ENCODE results near the gene UBR2. TPM values are rescaled to one million over a fixed set of nuclear protein-coding genes. Genes with fewer than 3 reads are reported as not detected.

UBR2 gene
- total and polyA plus RNA-seq, 2 experiments from 2014 or later = 10.9 to 22.6 TPM

DNA sequence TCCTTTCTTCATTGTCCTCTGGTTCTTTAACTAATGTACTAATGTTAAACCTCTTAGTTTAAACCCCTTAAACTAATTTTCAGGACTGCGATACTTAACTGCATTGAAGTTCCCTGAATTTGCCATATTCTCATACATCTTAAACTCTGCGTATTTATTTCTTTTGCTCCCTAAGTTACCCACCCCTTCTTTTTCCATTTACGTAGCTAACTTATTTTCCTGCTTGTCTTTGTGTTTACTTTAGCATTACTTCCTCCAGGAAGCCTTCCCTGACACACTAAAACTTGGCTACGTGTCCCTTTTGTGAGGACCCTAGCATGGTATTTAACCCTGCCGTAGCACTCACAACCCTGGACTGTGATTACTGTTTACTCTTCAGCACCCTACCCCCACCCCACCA lies 79.0 kb downstream of the UBR2 start:
- Histone ChIP-seq H3K4me1 (ENCODE audit: low read depth) (no peaks in the 10 kb centered on the region), H3K27ac (no peak overlapping the region), H3K36me3 (peaks cover 66% of the 10 kb centered on the region), H3K9me3 (ENCODE audit: low read depth) (no peaks in the 10 kb centered on the region), H3K4me3 (no peak overlapping the region), H3K27me3 (no peaks in the 10 kb centered on the region)
- no peak for DNase-seq (ENCODE audit: low read depth in 1 of 2, low spot score in 1 of 2)
- TF ChIP-seq, protein P1, sequence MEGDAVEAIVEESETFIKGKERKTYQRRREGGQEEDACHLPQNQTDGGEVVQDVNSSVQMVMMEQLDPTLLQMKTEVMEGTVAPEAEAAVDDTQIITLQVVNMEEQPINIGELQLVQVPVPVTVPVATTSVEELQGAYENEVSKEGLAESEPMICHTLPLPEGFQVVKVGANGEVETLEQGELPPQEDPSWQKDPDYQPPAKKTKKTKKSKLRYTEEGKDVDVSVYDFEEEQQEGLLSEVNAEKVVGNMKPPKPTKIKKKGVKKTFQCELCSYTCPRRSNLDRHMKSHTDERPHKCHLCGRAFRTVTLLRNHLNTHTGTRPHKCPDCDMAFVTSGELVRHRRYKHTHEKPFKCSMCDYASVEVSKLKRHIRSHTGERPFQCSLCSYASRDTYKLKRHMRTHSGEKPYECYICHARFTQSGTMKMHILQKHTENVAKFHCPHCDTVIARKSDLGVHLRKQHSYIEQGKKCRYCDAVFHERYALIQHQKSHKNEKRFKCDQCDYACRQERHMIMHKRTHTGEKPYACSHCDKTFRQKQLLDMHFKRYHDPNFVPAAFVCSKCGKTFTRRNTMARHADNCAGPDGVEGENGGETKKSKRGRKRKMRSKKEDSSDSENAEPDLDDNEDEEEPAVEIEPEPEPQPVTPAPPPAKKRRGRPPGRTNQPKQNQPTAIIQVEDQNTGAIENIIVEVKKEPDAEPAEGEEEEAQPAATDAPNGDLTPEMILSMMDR (IDR thresholded peaks at IDR 0.05; ENCODE audit: low read depth, low read length) = no peak

DNA sequence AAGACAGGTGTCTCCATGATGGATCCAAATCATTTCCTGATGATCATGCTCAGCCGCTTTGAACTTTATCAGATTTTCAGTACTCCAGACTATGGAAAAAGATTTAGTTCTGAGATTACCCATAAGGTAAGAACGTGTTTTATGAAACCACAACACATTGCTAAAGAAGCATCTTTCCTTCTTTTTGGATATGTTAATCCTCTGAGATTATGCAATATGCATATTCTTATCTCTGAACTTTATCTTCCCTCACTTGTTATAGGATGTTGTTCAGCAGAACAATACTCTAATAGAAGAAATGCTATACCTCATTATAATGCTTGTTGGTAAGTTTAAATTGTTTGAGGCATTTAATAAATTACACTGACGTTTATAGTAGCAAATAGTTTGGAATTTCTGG lies 80.4 kb downstream of the UBR2 start:
- Histone ChIP-seq H3K27ac (no peak overlapping the region), H3K27me3 (no peaks in the 10 kb centered on the region), H3K36me3 (peaks cover 70% of the 10 kb centered on the region), H3K4me1 (ENCODE audit: low read depth) (no peaks in the 10 kb centered on the region), H3K9me3 (ENCODE audit: low read depth) (no peaks in the 10 kb centered on the region), H3K4me3 (no peak overlapping the region)
- no peak for DNase-seq (ENCODE audit: low read depth in 1 of 2, low spot score in 1 of 2)
- TF ChIP-seq, protein P1 (IDR thresholded peaks at IDR 0.05; ENCODE audit: low read depth, low read length) = no peak

DNA sequence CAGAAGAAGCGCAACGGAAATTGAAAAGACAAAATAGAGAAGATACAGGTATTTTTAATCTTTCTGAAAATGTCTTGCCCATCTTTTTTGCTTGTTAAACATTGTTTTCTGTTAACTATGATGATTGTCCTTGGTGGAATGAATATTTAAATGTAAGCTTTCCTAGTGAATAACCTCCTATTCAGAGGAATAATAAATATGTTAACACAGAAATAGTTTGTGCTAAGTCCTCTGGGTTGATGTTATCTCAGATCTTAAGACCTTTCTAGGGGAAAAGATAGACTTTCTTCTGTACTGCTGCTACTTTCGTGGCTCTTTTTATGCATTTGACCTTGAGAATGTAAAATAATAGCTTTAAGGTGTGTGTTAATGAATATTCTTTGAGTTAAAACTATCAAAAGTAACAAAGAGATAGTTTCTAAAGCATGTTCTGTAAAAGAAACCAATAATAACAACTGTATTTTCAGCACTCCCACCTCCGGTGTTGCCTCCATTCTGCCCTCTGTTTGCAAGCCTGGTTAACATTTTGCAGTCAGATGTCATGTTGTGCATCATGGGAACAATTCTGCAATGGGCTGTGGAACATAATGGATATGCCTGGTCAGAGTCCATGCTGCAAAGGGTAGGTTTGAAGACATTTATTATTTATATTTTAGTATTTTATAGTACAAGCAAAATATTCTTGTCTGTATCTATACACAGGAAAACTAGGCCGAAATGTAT lies 88.4 kb downstream of the UBR2 start:
- Histone ChIP-seq H3K27ac (no peak overlapping the region), H3K27me3 (no peaks in the 10 kb centered on the region), H3K4me1 (ENCODE audit: low read depth) (no peaks in the 10 kb centered on the region), H3K36me3 (peaks cover 80% of the 10 kb centered on the region), H3K9me3 (ENCODE audit: low read depth) (no peaks in the 10 kb centered on the region), H3K4me3 (no peak overlapping the region)
- TF ChIP-seq, protein P1 (IDR thresholded peaks at IDR 0.05; ENCODE audit: low read depth, low read length) = no peak
- DNase-seq (ENCODE audit: low read depth in 1 of 2, low spot score in 1 of 2) = no peak

DNA sequence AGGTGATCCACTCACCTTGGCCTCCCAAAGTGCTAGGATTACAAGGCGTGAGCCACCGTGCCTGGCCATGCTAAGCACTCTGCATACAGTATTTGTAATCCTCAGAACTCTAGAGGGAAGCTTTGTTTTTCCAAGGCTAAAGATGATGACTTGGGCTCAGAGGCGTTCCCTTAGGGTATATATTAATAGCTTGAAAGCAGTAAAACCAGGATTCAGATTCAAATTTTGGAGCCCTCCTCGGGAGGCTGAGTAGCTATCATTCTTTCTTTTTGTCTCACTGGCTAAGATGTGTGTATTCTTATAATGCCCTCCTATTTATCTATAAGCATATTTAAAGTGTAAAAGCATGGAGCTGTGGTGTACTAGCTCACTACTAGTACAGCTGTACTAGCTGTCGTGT lies 90.0 kb downstream of the UBR2 start:
- Histone ChIP-seq H3K4me3 (no peak overlapping the region), H3K9me3 (ENCODE audit: low read depth) (no peaks in the 10 kb centered on the region), H3K36me3 (peaks cover 79% of the 10 kb centered on the region), H3K27ac (no peak overlapping the region), H3K4me1 (ENCODE audit: low read depth) (no peaks in the 10 kb centered on the region), H3K27me3 (no peaks in the 10 kb centered on the region)
- DNase-seq (ENCODE audit: low read depth in 1 of 2, low spot score in 1 of 2) = no peak
- TF ChIP-seq, protein P1 (IDR thresholded peaks at IDR 0.05; ENCODE audit: low read depth, low read length) = no peak

DNA sequence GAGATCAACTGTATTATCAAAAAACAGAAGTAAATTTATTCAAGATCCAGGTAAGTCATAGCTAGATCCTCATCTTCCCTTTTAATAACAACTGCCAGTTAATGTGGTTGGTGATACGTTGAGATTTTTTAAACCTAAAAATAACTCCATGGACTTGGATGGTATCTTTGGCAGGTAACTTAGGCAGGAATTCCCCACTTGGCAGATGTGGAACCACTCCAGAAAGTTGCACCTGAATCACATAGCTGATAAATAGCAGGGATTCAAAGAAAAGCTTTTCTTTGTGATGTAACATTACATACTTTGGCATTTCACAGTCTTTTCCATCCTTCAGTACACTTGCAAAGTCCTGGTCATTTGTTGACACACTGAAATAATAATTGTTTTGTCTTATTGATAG lies 96.0 kb downstream of the UBR2 start:
- no peaks in the 10 kb centered on the region for H3K27me3 ChIP-seq
- peak overlapping the region; percentile 5 for H3K27ac ChIP-seq
- H3K4me1 ChIP-seq (ENCODE audit: low read depth) = no peaks in the 10 kb centered on the region
- H3K36me3 ChIP-seq = peaks cover 65% of the 10 kb centered on the region
- H3K4me3 ChIP-seq = no peak overlapping the region
- DNase-seq (ENCODE audit: low read depth in 1 of 2, low spot score in 1 of 2) = no peak
- TF ChIP-seq, protein P1 (IDR thresholded peaks at IDR 0.05; ENCODE audit: low read depth, low read length) = no peak
- H3K9me3 ChIP-seq (ENCODE audit: low read depth) = no peaks in the 10 kb centered on the region
